AG08396 (cell line): ENCODE measurements around the gene CYTH3.
A peak's percentile ranks its signal among the peaks of the same experiment; 100 is the strongest.
"Not testable (repeated sequence)": the region's sequence is repeated elsewhere in the genome, so short reads cannot be mapped to it uniquely, and the experiment has no call there.

Experiments
- DNase-seq: peaks from one replicate; pipeline ENCODE4 v3.0.0; 2012; ENCODE audit warnings: low spot score, mixed read lengths

Gene CYTH3

GRCh38 chr7:6229284-6229683 lies 43.1 kb downstream of the CYTH3 start:
- not testable (repeated sequence) for DNase-seq

GRCh38 chr7:6228361-6229229 lies 43.8 kb downstream of the CYTH3 start:
- DNase-seq = peak; percentile 59

DNA sequence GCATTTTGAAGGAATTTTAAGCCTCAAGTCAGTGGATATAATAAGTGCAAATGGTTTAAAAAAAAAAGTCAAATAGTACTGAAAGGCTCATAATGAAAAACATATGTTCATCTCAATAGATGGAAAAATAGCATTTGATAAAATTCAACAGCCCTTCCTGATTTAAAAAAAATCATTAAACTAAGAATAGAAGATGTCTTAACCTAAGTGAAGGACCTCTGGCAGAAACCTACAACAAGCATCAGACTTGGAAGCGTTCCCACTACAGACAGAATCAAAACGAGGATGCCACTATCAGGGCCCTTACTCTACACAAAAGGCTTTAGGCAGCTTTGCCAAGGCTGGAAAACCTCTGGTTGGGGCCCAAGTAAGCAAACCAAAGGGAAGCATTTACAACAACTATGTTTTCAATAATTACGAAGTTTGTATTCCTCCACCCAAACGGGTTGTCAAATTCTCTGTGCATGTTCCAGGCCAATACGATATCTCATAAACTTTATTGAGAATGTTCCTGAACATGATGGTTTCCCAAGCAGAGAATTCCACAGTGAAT lies 45.1 kb downstream of the CYTH3 start:
- no peak for DNase-seq

DNA sequence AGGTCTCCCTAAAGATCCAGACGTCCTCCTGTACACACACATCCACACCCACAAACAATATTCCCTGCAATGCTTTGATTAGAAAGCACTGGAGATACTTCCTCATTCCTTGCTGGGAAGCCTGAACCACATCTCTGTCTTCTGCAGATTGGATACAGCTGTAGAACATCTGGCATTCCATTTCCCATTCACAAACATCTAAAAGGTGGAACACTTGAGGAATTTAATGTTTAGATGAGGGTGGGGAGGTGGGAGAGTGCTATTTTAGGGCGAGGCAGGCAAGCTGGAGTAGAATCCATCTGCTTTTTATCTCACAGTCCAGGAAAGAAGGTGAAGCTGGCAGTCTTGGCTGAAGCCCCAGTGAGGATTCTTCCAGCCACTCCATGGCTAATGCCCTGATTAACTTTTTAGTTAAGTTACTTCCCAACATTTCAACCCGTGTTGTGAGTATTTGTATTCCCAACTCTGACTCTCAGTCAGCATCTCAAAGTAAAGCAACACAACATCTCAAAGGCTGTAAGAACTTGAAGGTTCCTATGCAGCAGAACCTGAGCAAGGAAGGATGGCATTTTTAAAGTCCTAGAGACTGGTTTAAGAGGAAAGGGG lies 46.1 kb downstream of the CYTH3 start:
- peak; percentile 60 for DNase-seq

DNA sequence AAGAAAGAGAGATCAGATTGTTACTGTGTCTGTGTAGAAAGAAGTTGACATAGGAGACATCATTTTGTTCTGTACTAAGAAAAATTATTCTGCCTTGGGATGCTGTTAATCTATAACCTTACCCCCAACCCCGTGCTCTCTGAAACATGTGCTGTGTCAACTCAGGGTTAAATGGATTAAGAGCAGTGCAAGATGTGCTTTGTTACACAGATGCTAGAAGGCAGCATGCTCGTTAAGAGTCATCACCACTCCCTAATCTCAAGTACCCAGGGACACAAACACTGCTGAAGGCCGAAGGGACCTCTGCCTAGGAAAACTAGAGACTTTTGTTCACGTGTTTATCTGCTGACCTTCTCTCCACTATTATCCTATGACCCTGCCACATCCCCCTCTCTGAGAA lies 49.0 kb downstream of the CYTH3 start:
- not testable (repeated sequence) for DNase-seq

DNA sequence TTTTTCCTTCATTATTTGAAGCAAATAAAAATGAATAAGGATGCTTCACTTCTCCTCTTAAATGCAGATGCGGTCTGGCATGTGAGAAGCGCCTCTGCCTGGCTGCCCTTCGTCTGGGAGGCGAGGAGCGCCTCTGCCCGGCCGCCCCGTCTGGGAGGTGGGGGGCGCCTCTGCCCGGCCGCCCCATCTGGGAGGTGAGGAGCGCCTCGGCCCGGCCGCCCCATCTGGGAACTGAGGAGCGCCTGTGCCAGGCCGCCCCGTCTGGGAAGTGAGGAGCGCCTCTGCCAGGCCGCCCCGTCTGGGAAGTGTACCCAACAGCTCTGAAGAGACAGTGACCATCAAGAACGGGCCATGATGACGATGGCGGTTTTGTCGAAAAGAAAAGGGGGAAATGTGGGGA lies 49.4 kb downstream of the CYTH3 start:
- DNase-seq = not testable (repeated sequence)

DNA sequence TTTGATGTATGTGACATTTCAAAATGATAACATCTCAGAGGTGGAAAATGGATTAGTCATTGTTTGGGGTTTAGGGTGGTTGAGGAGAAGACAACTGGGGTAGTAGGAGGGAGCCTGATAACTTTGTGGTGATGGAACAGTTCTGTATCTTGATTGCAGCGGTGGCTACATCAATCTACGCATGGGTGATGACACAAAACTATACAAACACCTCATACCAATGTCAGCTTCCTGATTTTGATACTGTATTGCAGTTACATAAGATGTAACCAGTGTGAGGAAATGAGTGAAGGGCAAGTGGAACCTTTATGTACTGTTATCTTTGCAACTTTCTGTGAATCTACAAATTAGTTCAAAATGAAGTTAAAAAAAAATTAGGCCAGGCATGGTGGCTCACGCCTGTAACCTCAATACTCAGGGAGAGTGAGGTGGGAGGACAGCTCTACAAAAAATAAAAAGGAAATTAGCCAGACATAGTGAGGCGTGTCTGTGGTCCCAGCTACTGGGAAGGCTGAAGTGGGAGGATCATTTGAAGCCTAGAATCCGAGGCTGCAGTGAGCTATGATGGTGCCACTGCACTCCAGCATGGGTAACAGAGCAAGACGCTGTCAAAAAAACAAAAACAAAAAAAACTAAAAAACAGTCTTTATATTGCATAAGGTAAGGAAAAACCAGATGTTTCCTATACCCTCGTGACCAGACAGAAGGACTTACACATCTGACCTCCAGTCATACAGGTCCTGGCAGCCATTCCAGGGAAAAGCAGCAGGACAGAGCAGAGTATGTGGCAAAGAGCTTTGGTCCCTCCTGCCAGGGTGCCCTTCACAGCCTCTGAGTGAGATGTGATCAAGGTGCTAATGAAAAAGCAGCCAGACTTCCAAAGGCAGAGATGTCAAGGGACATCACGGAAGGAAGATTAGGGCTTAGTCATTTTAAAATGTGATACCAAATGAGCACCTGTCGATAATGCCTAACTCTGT lies 50.8 kb downstream of the CYTH3 start:
- no peak for DNase-seq

DNA sequence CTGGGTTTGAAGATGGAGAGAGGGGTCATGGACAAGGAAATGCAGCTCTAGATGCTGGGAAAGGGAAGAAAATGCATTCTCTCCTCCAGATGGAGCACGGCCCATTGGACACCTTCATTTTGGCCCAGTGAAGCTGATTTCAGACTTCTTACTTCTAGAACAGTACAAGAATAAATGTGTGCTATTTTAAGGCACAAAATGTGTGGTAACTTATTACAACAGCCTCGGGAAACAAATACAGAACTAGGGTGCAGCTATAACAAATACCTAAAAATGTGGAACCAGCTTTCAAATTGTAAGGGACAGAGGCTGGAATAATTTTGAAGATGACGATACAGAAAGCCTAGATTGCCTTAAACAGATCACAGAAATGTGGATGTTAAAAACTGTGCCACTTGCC lies 54.1 kb downstream of the CYTH3 start:
- DNase-seq = no peak

DNA sequence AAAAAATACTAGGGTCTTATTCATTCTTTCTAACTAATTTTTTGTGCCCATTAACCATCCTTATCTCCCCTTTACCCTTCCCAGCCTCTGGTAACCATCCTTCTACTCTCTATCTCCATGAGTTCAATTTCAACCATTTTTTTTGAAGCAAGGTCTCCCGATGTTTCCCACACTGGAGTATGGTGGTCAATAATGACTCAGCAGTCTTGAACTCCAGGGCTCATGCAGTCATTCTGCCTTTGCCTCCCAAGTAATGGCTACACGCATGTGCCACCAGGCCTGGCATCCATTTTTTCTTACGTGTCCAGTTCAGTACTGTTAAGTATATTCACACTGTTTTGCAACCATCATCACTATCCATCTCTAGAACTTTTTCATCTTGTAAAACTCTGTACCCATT lies 60.4 kb downstream of the CYTH3 start:
- no peak for DNase-seq

DNA sequence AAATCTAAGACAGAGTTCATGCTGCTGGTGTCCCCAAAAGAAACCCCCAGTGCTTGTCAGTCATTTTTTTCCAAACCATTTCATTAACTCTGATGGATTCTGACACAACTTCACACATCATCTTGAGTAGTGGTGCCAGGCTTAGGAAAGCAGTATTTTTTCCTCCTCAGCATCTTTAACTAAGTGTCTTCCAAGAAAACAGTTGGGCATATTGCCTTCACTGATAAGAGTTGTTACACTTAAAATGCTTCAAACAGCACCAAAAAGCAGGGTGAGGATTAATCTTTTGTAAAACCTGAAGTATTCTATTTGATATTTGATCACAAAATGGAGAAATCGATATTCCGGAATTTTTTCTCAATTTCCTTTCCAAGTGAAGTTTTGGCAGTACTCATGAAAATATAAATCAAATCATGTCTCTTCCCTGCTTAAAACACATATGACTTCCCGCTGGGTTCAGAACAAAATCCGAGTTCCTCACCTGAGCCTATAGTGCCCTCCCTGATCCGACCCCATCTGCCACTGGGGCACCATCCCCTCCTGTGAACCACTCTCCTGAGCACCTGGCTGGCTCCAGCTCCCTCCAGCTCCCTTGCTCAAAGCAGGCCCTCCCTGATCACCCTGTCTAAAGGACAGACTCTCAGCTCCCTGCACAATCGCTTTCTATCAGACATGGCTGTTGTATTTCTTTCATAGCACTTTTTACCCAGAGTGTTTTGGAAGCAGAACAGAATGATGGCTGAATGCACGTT lies 61.6 kb downstream of the CYTH3 start:
- DNase-seq = no peak

DNA sequence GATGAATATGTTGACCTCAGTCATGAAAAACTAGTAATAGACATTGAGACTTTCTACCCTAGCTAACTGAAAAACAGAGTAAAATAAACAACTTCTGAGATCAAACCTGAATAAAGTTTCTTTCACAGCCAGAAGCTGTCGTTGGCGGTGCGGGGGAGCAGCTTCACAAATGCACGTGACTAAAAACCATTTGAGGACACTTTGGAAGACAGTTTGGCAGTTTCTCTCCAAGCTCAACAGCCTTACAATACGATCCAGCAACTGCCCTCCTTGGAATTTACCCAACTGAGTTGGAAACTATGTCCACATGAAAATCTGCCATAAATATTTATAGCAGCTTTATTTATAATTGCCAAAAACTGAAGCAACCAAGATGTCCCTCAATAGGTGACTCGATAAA lies 63.1 kb downstream of the CYTH3 start:
- no peak for DNase-seq

DNA sequence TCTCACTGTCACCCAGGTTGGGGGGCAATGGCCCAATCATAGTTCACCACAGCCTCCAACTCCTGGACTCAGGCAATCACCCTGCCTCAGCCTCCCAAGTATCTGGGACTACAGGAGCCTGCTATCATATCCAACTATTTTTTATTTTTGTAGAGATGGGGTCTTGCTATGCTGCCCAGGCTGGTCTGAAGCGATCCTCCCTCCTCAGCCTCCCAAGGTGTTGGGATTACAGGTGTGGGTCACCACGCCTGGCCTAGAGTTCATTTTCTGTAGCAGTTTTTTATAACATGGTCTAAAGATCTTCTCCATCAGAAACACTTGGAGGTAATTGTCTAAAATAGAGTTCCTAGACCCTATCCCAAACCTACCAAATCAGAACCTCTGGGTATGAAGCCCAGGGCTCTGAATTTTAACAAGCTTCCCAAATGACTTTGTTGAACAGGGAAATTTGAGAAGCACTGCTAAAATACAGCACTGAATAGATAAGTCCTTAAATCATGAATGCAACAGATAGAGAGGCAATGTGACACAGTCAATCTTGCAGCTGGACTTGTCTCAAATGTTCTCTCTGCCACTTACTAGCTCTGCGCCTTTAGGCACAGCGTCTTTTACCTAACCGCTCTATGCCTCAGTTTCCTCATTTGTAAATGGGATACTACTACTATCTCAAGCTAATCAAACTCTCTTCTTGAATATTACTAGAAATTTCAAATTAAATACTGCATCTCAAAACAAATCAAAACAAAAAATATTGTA lies 63.7 kb downstream of the CYTH3 start:
- no peak for DNase-seq

DNA sequence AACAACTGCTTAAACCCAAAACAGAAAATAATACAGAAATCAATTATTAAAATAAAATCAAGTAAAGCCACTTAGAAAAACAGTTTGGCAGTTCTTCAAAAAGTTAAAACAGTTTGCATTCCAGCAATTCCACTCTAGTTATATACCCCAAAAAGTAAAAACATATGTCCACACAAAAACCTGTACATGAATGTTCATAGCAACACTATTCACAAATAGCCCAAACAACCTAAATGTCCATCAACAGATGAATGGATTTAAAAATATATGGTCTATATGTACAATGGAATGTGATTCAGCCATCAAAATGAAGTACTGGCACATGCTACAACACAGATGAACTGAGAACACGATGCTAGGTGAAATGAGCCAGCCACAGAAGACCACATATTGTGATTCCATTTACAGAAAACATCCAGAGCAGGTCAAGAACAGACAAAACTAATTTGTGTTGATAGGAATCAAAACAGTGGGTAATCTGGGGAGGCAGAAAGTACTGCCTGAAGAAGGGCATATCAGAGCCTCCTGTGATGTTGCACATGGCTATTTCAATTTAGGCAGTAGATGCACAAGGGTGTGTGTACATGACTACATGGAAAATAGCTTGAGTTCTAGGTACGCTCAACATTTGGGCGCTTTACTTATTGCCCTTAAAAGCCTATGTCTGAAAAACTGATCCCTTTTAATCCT lies 66.3 kb downstream of the CYTH3 start:
- no peak for DNase-seq

DNA sequence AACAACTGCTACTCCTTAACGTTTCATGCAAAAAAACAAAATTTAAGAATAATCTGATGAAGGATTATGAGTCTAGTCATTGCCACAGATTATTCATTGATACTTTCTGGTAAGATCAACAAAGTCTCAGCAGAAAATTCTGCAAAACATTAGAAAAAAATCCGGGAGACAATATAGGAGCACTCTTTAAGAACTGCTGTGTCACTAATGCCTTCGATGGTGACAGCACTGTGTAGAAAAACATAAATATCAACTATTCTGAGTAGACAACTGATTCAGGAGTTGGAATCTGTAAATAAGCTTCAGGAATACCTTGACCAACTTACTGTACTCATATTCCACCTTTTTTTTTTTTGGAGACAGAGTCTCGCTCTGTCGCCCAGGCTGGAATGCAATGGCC lies 69.0 kb downstream of the CYTH3 start:
- DNase-seq = no peak

DNA sequence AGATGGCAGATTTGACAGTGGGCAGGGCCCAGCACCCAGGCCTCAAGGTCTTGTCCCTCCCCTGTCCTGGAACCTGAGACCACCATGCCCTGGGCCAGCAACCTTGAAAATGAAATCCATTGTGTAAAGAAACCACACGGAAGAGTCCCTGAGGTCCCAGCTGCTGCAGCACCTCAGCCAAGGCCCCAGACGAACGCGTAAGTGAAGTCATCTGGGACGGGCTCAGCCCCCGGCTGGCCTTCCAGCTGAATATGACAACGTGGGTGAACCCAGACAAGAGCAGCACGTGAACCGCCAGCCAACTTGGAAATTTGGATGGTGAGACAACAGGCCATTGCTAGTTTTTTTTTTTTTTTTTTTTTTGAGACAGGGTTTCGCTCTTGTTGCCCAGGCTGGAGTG lies 70.3 kb downstream of the CYTH3 start:
- no peak for DNase-seq

GRCh38 chr7:6200971-6201370 lies 71.5 kb downstream of the CYTH3 start:
- no peak for DNase-seq

GRCh38 chr7:6198689-6199595 lies 73.5 kb downstream of the CYTH3 start:
- DNase-seq = no peak

GRCh38 chr7:6197801-6198551 lies 74.4 kb downstream of the CYTH3 start:
- DNase-seq = no peak
